CD4-positive, alpha-beta T cell (primary cell): ENCODE data around the gene MLLT10. TPM values are rescaled to one million over a fixed set of nuclear protein-coding genes. Genes with fewer than 3 reads are reported as not detected.

Experiments used
- ATAC-seq: fragments of 200-7000 bp; cut with Tn5 transposase; one replicate; pipeline ENCODE4 v1.10.0; 2022; ENCODE audit warnings: mild to moderate bottlenecking; ENCODE audit not compliant: poor library complexity
- CTCF ChIA-PET: fragments of 350-600 bp; sonication (Branson Sonifier 250); formaldehyde crosslinking; loops from one replicate; lab custom pipeline; 2021; ENCODE audit warnings: antibody characterized with exemption, inconsistent platforms; lab: Charles Lee
- POLR2A ChIA-PET: fragments of 350-600 bp; sonication (Branson Sonifier 250); formaldehyde crosslinking; loops from one replicate; lab custom pipeline; 2021; ENCODE audit warnings: antibody characterized with exemption, inconsistent platforms; lab: Charles Lee
- DNase-seq, 14 experiments: peaks; one replicate each; pipeline ENCODE4 v3.0.0-alpha.2; 2013 to 2020; ENCODE audit warnings: mixed read lengths in 2 of 14
- H3K27ac ChIP-seq, 2 donors: one replicate each; pipeline versions ENCODE4 v1.5.1 to v1.7.0; 2013; ENCODE audit warnings: low read length in 2 of 2, low read depth in 1 of 2, mild to moderate bottlenecking in 1 of 2
- H3K27me3 ChIP-seq, 2 experiments: 1 replicate in 1 of 2; 2 replicates in 1 of 2; pipeline versions ENCODE4 v1.6.1 to v1.7.0; 2013; ENCODE audit warnings: low read length in 2 of 2, control low read depth in 1 of 2, mild to moderate bottlenecking in 1 of 2, moderate library complexity in 1 of 2; ENCODE audit not compliant: insufficient read depth in 2 of 2, control insufficient read depth in 1 of 2
- H3K36me3 ChIP-seq: one replicate; pipeline ENCODE4 v1.6.1; 2013; ENCODE audit warnings: low read length, control low read depth; ENCODE audit not compliant: insufficient read depth
- H3K4me1 ChIP-seq: one replicate; pipeline ENCODE4 v1.6.1; 2013; ENCODE audit warnings: low read length, control low read depth; ENCODE audit not compliant: insufficient read depth
- H3K4me3 ChIP-seq: one replicate; pipeline ENCODE4 v1.5.1; 2013; ENCODE audit warnings: mild to moderate bottlenecking, low read length, moderate library complexity
- H3K9me3 ChIP-seq, 2 experiments: 1 replicate in 1 of 2; 2 replicates in 1 of 2; pipeline versions ENCODE4 v1.6.1 to v1.7.0; 2013; ENCODE audit warnings: low read length in 2 of 2, mild to moderate bottlenecking in 2 of 2, control low read depth in 1 of 2, moderate library complexity in 1 of 2; ENCODE audit not compliant: control insufficient read depth in 1 of 2, insufficient read depth in 1 of 2
- H3K27ac Mint-ChIP-seq: one replicate; pipeline ENCODE4 v1.8.0; 2020; ENCODE audit warnings: mixed read lengths
- H3K27me3 Mint-ChIP-seq: one replicate; pipeline ENCODE4 v1.8.0; 2021; ENCODE audit warnings: mixed read lengths
- H3K36me3 Mint-ChIP-seq: one replicate; pipeline ENCODE4 v1.8.0; 2021; ENCODE audit warnings: low read depth, mixed read lengths
- H3K4me1 Mint-ChIP-seq: one replicate; pipeline ENCODE4 v1.8.0; 2021; ENCODE audit warnings: low read depth, mixed read lengths
- H3K4me3 Mint-ChIP-seq: one replicate; pipeline ENCODE4 v1.8.0; 2020; ENCODE audit warnings: mild to moderate bottlenecking, mixed read lengths
- H3K9me3 Mint-ChIP-seq: one replicate; pipeline ENCODE4 v1.8.0; 2020; ENCODE audit warnings: mixed read lengths
- intact Hi-C, 2 experiments: fragments of 100-400 bp; cut with DNase I in 1 of 2; cut with micrococcal nuclease in 1 of 2; formaldehyde crosslinking; loops; one replicate each; pipeline versions ENCODE4 v1.15.1 to v1.9.0; 2023 to 2025; cut with DNase I, micrococcal nuclease
- total RNA-seq, 174 experiments: library from RNA in 2 of 174; stranded (reverse) in 2 of 174; gene quantifications; one replicate each; pipeline ENCODE4 v1.2.3 and lab custom pipeline; 2021 to 2026
- TF ChIP-seq, protein P1 (sequence below): fragments of 200-600 bp; IDR thresholded peaks from one replicate; pipeline ENCODE4 v1.8.0; 2022; ENCODE audit warnings: antibody characterized with exemption, mild to moderate bottlenecking

The MLLT10 gene
- total RNA-seq, 2 experiments from 2014 or later: 46.0 to 64.1 TPM

DNA sequence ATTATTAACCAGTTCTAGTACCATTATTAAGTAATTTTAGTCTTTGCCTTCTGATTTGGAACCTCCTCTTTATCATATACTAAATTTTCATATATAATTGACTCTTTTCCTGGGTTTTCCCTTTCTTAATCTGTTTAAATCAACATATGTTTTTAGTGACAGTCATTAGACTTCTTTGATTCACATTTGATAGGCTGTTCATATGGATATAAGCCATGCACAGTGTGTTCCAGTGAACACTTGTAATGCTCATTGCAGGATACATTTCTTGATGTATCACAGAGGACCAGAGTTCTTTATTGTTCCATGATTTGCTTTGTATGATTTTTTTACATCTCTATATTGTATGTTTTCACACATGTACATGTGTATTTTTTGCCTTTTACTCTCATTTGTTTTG lies 114.0 kb downstream of the MLLT10 start:
- ATAC-seq (no peak), DNase-seq (no peak)
- H3K4me3 Mint-ChIP-seq: no peak overlapping the region
- no peak overlapping the region for H3K27ac Mint-ChIP-seq
- H3K4me1 ChIP-seq: peaks cover 10% of the 10 kb centered on the region
- TF ChIP-seq, protein P1, sequence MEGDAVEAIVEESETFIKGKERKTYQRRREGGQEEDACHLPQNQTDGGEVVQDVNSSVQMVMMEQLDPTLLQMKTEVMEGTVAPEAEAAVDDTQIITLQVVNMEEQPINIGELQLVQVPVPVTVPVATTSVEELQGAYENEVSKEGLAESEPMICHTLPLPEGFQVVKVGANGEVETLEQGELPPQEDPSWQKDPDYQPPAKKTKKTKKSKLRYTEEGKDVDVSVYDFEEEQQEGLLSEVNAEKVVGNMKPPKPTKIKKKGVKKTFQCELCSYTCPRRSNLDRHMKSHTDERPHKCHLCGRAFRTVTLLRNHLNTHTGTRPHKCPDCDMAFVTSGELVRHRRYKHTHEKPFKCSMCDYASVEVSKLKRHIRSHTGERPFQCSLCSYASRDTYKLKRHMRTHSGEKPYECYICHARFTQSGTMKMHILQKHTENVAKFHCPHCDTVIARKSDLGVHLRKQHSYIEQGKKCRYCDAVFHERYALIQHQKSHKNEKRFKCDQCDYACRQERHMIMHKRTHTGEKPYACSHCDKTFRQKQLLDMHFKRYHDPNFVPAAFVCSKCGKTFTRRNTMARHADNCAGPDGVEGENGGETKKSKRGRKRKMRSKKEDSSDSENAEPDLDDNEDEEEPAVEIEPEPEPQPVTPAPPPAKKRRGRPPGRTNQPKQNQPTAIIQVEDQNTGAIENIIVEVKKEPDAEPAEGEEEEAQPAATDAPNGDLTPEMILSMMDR: no peak
- peaks cover 46% of the 10 kb centered on the region for H3K36me3 Mint-ChIP-seq
- no peaks in the 10 kb centered on the region for H3K27me3 ChIP-seq
- ChIA-PET POLR2A (no interaction called here), CTCF (no interaction called here)
- no peaks in the 10 kb centered on the region for H3K9me3 Mint-ChIP-seq
- no peaks in the 10 kb centered on the region for H3K27me3 Mint-ChIP-seq
- peaks cover 8% of the 10 kb centered on the region for H3K36me3 ChIP-seq
- H3K27ac ChIP-seq: no peak overlapping the region
- intact Hi-C loops: loop anchor here in 1 of 2 experiments (1.0 kb wide), 1 partner anchor 20 kb away; no protein-coding TSS in a partner anchor
- no peak overlapping the region for H3K4me3 ChIP-seq
- H3K9me3 ChIP-seq: no peaks in the 10 kb centered on the region
- peaks cover 47% of the 10 kb centered on the region for H3K4me1 Mint-ChIP-seq

DNA sequence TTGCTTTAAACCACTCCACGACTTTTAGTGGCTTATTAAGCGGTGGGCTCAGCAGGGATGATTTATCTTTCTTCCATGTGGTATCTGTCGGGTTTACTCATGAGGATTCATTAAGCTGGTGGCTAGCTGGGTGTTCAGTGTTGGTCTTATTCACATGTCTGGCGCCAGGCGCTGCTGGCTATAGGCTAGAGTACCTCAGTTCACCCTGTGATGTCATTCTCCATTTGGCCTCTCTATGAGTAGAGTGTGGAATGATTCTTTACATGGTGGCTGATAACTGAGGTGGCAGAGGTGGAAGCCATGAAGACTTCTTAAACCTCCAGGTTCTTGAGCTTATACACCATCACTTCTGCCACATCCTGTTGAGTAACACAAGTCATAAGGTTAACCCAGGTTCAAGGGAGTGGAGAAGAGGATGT lies 115.4 kb downstream of the MLLT10 start:
- H3K4me1 ChIP-seq: peaks cover 10% of the 10 kb centered on the region
- peak overlapping the region; percentile 55 for H3K4me3 Mint-ChIP-seq
- no peaks in the 10 kb centered on the region for H3K27me3 ChIP-seq
- peak; percentile 71 for ATAC-seq
- no peaks in the 10 kb centered on the region for H3K9me3 ChIP-seq
- CTCF ChIA-PET: no interaction called here
- peak in 1 of 14 experiments; percentile 44 for DNase-seq
- TF ChIP-seq, protein P1: no peak
- POLR2A ChIA-PET: no interaction called here
- peaks cover 12% of the 10 kb centered on the region for H3K36me3 ChIP-seq
- no peaks in the 10 kb centered on the region for H3K27me3 Mint-ChIP-seq
- peak overlapping the region; percentile 6 for H3K27ac Mint-ChIP-seq
- intact Hi-C loops: no loop called here
- H3K27ac ChIP-seq: no peak overlapping the region
- no peak overlapping the region for H3K4me3 ChIP-seq
- no peaks in the 10 kb centered on the region for H3K9me3 Mint-ChIP-seq
- peaks cover 46% of the 10 kb centered on the region for H3K36me3 Mint-ChIP-seq
- H3K4me1 Mint-ChIP-seq: peaks cover 35% of the 10 kb centered on the region

DNA sequence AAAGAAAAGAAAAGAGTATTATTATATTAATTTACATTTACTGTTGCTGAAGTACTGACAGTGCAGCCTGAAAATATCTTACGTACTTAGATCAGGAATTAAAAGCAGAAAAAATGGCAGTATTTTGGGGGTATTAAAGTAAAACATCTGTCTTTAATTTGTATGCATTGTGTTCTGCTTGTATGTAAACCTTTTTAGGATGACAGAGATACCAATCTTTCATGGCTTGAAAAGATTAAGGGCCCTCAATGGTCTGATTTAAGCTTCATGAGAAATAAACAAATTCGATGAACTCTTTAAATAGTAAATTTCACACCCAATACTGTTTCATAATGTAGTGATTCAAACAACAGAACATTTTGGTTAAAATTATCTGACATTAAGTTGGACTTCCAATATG lies 116.3 kb downstream of the MLLT10 start:
- peaks cover 15% of the 10 kb centered on the region for H3K36me3 ChIP-seq
- Mint-ChIP-seq H3K36me3 (peaks cover 38% of the 10 kb centered on the region), H3K4me1 (peaks cover 28% of the 10 kb centered on the region), H3K4me3 (no peak overlapping the region), H3K27me3 (no peaks in the 10 kb centered on the region), H3K27ac (no peak overlapping the region), H3K9me3 (no peaks in the 10 kb centered on the region)
- no peaks in the 10 kb centered on the region for H3K27me3 ChIP-seq
- H3K4me1 ChIP-seq: peaks cover 10% of the 10 kb centered on the region
- TF ChIP-seq, protein P1: no peak
- H3K9me3 ChIP-seq: no peaks in the 10 kb centered on the region
- H3K27ac ChIP-seq: no peak overlapping the region
- H3K4me3 ChIP-seq: no peak overlapping the region
- CTCF ChIA-PET: no interaction called here
- POLR2A ChIA-PET: no interaction called here
- intact Hi-C loops: no loop called here
- no peak for ATAC-seq
- DNase-seq: no peak
